ENCODE measurements around the gene KCND3.

GRCh38 chr1:111792249-111792648, 197.2 kb downstream of the KCND3 start:
- TF ChIP-seq, protein P1, sequence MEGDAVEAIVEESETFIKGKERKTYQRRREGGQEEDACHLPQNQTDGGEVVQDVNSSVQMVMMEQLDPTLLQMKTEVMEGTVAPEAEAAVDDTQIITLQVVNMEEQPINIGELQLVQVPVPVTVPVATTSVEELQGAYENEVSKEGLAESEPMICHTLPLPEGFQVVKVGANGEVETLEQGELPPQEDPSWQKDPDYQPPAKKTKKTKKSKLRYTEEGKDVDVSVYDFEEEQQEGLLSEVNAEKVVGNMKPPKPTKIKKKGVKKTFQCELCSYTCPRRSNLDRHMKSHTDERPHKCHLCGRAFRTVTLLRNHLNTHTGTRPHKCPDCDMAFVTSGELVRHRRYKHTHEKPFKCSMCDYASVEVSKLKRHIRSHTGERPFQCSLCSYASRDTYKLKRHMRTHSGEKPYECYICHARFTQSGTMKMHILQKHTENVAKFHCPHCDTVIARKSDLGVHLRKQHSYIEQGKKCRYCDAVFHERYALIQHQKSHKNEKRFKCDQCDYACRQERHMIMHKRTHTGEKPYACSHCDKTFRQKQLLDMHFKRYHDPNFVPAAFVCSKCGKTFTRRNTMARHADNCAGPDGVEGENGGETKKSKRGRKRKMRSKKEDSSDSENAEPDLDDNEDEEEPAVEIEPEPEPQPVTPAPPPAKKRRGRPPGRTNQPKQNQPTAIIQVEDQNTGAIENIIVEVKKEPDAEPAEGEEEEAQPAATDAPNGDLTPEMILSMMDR (optimal IDR thresholded peaks at IDR 0.05 in 1 of 3, IDR thresholded peaks at IDR 0.05 in 1 of 3, conservative IDR thresholded peaks at IDR 0.05 in 1 of 3; ENCODE audit: extremely low read depth in 1 of 3, insufficient read depth in 2 of 3, low read length in 3 of 3): no peak
- no peak for TF ChIP-seq EZH2 (IDR thresholded peaks at IDR 0.05; ENCODE audit: low read length)

Measured in keratinocyte (primary cell).